ENCODE results near the gene SMURF1.
"Not testable (repeated sequence)": the region's sequence is repeated elsewhere in the genome, so short reads cannot be mapped to it uniquely, and the experiment has no call there.

SMURF1 gene

DNA sequence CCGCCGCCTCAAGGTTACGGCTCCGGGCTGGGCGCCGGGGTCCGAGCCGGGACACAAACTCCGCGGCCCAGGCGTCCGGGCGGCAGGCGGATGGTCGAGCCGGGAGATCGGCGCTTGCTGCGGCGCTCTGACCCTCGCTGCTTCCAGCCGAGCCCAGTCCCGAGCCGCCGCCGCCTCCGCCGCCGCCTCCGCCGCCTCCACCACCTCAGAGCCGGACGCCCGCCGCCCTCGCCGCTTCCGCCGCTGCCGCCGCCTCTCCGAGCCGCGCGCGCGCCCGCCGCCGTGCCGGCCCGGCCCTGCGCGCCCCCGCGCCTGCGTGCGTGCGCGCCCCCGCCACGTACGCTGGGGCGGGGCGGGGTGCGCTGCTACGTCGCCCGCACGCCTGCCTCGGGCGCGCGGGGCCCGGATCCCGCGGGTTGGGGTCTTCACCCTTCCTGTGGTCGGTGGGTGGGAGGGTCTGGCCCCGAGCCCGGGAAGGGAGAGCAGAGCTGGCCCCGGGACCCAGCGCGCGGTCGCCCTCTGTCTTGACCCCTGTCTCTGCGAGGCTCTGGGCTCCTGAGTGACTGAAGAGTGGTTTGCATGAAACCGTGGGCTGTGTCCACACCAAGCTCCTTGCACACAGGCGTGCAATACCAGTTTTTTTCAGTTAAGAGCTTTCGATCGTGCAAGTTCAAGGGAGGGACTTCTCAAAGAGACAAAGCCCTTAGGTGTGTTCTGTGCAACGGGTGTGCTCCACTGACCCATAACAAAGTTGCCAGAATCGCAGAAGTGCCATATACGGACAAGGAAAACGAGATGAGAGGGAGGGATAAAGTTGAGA lies at the start of gene SMURF1:
TSS of gene SMURF1 (minus strand) at position 256 of the 820 bp plus-strand sequence. CDS start 328 bp downstream, outside the sequence.
- DNase-seq: peak; percentile 77

DNA sequence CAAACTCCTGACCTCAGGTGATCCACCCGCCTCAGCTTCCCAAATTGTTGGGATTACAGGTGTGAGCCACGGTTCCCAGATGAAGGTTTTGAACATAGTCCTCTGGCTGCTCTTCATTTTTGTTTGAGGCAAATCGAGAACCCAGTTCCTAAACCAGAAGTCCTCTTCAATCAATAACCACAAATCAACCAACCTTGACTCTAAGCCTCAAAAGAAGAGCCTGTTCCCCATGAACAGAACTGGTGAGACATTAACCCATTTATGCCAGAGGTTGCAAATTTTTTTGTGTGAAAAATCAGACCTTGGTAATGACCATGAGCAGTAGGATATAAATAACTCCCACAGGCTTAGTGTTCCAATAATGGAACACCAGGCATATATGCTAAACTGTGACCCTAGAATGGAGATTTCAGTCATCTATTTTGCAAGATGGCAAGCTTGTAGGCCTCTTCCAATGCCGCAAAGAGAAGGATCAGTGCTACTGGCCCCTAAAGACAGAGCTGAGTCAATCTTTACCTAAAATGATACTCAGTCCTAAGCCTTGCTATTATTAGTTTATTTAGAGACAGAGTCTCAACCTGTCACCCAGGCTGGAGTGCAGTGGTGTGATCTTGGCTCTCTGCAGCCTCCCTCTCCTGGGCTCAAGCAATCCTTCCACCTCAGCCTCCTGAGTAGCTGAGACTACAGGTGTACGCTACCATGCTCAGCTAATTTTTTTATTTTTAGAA lies 48.1 kb upstream of the SMURF1 start:
- DNase-seq: no peak

DNA sequence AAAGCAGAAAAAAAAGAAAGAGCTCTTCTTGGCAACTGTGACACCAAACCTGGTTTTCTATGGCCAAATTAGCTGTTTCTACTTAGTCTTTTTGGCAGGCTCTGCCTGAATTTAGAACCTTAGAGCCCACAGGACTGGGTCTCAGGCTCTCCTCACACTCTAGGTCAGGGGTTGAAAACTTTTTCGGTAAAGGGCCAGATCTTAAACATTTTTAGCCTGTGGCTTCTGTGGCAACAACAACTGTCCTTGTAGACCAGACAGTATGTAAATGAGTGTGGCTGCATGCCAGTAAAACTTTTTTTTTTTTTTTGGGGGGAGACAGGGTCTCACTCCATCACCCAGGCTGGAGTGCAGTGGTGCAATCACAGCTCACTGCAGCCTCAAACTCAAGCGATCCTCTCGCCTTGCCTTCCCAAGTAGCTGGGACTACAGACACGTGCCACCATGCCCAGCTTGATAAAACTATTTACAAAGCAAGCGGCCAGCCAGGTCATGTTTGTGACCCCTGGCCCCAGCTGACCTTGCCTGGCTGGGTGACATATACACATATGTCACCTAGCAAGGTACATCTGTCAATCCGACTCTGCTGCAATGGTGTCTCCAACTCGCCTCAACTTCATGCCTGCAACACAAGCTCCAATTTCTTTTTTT lies 46.6 kb upstream of the SMURF1 start:
- no peak for DNase-seq

DNA sequence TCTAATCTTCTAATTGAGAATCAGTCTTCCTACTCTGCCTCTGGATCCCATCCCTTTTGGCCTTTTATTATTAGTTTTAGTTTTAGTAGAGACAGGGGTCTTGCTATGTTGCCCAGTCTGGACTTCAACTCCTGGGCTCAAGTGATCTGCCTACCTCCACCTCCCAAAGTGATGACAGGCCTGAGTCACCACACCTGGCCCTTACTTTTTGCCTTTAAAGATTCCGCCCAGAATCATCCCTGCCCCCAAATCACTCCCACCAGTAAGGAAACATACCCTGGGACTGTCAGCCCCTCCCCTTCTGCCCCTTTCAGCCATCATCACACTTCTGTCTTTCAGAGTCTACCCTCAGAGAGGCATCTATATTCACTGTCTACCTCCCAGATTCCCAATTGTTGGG lies 45.3 kb upstream of the SMURF1 start:
- DNase-seq: no peak

DNA sequence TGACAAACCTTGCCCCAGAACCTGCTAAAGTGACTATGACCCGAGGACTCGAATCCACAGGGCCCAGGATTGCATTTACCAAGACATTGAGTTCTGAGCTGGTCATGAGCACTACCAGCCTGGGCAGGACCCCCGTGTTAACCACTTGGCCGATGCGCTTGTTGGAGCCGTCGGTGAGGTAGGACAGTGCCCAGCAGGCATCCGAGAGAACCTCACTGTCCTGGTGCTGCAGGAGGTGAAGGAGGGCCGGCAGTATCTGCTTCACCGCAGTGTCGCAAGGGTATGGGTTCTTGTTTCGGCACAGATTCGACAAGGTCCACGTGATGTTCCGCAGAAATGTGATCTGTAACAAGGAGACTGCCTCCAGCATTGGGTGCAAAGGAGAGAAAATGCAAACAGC lies 44.3 kb upstream of the SMURF1 start:
- DNase-seq: no peak

DNA sequence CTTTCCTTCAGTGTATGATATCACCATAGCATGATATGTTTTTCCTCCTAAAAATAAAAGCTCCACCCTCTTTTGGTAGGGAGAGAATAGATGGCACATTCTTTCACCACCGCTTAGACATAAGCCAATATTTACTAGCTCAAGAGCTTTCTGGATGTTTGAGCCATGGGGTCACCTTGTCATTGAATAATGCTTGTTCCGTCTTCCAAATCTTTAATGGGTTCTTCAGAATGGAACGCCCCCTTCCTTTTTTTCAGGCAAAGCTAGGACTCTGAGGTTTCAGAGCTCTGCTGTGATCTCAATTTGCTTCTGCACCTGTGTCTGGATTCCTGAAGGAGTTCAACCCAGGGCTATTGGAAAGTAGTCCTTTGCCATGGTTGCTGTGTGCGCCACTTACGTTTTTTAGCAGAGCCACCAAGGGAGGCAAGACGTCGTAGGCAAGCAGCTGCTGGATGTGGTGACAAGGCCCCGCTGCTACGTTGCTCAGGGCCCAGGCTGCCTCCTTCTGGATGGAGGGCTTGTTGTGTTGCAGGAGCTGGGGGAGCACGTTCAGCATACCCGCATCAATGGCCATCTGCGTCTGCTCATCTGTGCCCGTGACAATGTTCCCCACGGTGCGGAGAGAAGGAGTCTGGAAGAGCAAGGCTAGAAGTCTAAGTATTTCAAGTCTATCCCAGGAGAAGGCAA lies 40.8 kb upstream of the SMURF1 start:
- no peak for DNase-seq

DNA sequence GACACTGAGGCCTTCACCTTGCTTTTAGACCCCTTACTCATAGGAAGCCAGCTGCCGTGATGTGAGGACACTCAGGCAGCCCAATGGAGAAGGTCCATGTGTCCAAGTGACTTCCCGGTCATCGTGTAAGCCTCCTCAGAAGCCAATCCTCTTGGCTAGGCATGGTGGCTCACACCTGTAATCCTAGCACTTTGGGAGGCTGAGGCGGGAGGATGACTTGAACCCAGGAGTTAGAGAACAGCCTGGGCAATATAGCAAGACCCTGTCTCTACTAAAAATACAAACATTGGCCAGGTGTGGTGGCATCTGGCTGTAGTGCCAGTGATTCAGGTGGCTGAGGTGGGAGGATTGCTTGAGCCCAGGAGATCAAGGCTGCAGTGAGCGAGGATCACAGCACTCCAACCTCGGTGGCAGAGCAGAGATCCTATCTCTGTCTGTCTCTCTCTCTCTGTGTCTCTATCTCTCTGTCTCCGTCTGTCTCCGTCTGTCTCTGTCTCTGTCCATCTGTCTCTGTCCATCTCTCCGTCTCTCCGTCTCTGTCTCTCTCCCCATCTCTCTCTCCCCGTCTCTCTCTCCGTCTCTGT lies 36.3 kb upstream of the SMURF1 start:
- no peak for DNase-seq

DNA sequence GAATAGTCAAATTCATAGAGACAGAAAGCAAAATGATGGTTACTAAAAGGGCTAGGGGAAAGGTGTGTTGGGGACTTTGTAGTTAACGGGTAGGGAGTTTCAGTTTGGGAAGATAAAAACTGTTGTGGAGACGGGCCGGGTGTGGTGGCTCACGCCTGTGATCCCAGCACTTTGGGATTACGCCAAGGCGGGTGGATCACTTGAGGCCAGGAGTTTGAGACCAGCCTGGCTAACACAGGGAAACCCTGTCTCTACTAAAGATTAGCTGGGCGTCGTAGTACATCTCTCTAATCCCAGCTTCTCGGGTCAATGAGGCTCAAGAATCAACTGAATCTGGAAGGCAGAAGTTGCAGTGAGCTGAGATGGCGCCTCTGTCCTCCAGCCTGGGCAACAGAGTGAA lies 33.3 kb upstream of the SMURF1 start:
- DNase-seq: no peak

DNA sequence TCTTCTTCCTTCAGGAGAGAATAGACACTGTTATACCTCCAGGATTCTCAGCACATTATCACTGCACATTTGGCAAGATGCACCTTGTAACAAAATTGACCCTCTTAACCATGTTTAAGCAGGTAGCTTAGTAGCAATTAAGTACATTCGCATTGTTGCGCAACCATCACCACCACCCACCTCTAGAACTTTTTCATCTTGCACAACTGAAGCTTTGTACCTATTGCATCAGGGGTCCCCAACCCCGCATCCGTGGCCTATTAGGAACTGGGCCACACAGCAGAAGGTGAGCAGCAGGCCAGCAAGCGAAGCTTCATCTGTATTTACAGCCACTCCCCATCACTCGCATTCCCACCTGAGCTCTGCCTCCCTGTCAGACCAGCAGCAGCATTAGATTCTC lies 29.9 kb upstream of the SMURF1 start:
- DNase-seq: no peak

DNA sequence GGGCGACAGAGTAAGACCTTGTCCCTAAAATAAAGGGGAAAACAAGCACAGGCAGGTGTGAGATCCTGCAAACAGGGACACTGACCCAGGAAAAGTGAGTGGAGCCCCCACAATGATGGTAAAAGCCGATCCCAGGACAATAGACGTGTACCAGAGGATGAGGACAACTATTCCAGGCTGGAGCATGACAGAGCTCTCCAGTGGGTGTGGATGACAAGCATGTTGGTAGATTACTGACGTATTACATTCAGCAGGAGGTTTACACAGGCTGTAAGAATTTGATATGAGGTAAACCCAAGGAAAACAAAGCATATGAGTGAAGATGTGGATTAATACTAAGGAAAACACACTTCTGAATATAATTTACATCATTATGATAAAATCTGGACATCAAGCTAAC lies 27.8 kb upstream of the SMURF1 start:
- no peak for DNase-seq

DNA sequence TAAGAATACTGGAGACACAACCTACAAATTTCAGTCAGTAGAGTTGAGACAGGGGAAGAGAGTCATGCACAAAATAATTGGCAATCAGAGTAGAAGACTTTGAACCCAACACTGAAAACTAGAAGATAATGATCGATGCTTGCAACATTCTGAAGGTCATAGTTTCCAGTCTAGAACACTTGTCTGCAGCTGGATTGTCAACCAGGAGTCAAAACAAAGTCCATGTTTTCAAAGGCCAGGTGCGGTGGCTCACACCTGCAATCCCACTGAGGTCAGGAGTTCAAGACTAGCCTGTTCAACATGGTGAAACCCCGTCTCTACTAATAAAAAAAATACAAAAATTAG lies 26.8 kb upstream of the SMURF1 start:
- no peak for DNase-seq

DNA sequence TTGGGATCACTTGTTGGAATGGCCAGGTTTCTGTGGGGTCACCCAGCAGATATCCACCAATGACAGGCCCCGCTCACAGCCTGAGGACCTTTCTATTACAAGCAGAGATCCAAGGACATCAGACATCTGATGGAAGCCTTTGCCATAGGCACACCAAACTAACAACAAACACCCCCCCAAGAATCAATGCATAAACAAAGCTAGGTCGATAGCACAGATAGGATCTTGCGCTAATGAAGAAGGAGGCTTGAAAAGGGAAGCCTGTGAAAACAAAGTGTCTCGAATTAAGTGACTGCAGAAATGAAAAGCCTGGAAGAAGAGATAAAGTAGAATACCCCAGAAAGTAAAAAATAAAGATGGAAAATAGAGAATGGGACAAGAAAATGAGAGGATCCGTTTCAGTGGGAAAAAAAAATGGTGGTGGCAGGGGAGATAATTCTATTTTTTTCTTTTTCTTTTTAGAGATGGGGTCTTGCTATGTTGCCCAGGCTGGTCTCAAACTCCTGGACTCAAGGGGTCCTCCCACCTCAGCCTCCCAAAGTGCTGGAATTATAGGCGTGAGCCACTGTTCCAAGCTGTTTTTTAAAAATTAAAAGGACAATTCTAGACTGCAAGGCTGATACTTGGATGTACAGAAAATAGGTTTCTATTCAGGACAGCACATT lies 26.3 kb upstream of the SMURF1 start:
- DNase-seq: no peak

DNA sequence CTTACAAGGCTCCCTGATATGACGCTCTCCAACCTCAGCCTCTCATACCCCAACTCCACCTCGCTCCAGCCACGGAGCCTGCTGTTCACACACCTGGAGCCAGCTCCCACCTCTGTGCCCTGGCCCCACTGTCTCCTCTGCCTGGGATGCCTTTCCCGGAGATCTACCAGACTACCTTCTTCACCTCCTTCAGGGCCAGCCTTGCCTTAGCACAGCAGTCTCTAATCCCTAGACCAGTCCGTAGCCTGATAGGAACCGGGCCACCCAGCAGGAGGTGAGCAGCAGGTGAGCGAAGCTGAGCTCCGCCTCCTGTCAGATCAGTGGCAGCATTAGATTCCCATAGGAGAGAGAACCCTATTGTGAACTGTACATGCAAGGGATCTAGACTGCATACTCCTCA lies 23.2 kb upstream of the SMURF1 start:
- no peak for DNase-seq

DNA sequence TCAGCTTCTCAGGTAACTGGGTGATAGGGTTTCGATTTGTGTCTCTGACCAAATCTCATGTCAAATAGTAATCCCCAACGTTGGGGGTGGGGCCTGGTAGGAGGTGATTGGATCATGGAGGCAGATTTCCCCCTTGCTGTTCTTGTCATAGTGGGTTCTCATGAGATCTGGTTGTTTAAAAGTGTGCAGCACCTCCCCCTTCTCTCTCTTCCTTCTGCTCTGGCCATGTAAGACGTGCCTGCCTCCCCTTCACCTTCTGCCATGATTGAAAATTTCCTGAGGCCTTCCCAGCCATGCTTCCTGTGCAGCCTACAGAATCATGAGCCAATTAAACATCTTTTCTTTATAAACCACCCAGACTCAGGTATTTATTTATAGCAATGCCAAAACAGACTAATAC lies 21.9 kb upstream of the SMURF1 start:
- no peak for DNase-seq

DNA sequence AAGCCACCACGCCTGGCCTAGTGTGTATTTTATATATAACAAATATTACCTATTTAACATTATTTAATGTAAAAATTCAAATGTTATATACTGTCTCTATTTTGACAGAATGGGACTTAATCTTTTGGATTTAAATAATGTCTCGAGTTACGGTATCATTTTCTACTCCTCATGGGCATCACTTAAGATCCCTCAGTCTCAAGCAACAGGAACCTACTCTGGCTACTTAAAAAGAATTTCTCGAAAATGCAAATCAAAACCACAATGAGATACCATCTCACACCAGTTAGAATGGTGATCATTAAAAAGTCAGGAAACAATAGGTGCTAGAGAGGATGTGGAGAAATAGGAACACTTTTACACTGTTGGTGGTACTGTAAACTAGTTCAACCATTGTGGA lies 19.8 kb upstream of the SMURF1 start:
- DNase-seq: not testable (repeated sequence)

DNA sequence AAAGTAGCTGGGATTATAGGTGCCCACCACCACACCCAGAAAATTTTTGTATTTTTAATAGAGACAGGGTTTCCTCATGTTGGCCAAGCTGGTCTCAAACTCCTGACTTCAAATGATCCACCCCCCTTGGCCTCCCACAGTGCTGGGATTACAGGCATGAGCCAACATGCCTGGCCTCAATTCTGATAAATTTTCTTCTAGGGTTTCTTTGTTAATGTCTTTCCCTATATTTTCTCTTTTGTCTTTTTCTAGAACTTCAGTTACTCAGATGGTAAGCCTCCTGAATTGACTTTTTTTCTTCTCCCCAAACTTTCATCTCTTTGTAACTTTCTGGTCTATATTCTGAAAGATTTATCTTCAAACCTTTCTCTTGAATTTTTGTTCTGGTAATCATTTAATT lies 12.7 kb upstream of the SMURF1 start:
- no peak for DNase-seq

DNA sequence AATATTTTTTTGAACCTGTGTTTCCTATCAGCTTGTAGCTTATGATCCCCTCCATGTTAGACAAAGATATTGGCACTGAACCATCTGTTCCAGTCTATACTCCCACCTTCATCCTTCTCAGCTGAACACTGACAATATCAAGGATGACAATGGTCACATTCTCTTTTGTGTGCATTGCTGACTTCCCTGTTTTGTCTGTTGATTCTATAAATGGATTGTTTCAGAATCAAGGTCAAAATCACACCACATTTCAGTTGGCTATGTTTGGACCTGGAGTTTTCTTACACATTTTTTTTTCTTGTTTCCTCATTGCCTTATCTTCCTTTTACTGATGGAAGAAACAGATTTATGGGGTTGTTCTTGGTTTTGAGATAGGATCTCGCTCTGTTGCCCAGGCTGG lies 11.3 kb upstream of the SMURF1 start:
- no peak for DNase-seq

DNA sequence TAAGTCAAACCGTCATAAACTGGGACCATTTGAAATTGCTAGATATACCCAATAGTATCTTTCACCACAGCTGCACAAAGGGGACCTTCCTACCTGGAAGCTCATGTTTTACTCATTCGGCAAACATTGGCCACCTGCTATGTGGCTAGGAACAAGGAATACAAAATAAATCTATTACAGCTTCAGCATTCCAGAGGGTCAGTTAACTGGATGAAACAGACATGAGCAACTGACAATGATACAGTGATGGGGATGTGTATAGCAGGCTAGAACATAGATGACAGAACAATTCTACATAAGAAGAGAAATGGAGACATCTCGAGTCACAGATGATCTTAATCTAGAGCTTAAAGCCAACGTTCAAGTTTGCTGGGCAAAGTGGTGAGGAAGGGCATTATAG lies 3.1 kb upstream of the SMURF1 start:
- no peak for DNase-seq

DNA sequence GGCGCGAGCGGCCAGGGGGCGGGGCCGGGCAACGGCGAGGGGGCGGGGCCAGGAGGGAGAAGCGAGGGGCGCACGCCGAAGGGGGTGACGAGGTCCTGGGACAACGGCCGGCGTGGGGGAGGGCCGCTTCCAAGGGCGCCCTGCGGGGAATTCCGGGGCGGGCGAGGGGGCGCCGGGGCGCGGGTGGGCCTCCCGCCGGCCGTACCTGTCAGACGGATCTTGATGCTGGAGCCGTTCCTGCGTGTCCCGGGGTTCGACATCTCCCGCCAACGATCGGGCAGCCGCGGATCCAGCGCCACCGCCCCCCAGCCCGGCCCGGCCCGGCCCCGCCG lies 421 bp downstream of the SMURF1 start:
- no peak for DNase-seq

DNA sequence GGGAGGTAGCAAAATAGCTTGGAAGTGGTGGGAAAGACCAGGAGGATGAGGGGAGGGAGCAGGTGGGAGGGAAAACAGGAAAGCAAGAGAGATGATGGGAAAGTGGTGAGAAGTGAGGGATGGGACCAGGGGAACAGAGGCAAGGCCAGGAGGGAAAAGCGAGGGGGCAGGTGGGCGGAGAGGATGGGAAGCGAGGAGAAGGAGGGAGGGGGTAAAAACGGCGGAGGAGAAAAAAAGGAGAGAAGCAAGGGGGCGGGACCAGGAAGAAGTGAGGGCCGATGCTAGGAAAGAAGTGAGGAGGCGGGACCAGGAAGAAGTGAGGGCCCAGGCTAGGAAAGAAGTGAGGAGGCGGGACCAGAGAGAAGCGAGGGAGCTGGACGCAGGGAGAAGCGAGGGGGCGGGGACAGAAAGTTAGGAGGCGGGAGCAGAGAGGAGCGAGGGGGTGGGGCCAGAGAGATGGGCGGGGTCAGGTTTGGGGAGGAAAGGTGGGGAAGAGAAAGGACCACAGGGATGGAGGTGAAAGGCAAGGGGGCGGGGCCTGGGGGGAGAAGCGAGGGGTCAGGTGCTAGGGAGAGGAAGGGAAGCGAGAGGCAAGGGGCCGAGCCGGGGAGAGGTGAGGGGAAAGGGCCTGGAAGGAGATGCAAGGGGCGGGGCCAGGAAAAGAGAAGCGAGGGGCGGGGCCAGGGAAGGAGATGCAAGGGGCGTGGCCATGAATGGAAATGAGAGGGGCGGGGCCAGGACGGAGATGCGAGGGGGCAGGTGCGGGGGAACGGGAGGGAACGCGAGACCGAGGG lies 984 bp downstream of the SMURF1 start:
- DNase-seq: peak; percentile 99

DNA sequence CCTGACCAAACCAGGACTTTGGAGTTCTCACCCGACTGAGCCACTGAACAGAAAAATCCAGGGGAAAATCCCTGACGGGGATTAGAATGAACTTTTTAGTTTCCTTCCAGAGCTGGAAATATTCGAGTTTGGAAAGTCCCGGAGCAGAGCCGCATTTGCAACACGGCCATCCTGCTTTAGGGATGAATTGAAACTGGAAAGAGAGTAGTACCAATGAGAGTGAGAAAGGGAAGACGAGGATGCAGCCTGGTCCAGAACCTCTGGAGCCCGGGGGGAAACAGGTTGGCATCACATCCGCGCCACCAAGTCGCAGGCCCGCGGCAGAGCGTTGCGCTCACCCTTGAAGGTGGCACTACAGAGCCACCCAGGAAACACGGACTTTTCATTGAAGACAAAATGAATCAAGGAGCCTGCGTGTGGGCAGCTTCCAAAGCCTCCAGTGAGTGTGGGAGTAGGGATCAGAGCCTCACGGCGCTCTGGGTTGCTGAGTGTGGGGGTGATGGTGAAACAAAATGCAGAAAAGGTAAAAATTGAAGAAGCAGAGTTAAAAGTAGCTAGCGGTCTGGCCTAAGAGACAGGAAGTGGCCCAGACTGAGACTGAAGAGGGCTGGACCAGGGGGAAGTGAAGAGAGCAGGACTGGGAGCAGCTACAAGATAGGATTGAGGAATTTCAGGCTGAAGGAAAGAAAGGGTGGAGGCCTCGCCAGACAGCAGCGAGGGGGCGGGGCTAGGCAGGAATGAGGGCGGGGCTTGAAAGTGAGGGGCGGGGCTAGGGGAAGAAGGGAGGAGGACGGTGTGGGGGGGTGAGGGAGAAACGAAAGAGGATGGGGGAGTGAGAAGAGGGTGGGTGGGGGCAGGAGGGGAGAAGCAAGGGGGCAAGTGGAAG lies 1.8 kb downstream of the SMURF1 start:
- peak; percentile 94 for DNase-seq

All from islet precursor cell (in vitro differentiated cells).